GM21737 (cell line): ENCODE data around the gene NGF.

Experiments
- ATAC-seq: cut with Tn5 transposase; IDR thresholded peaks from one replicate; pipeline ENCODE4 v1.9.1; 2021; ENCODE audit warnings: mild to moderate bottlenecking, moderate library complexity; ENCODE audit not compliant: unreplicated experiment

NGF gene

DNA sequence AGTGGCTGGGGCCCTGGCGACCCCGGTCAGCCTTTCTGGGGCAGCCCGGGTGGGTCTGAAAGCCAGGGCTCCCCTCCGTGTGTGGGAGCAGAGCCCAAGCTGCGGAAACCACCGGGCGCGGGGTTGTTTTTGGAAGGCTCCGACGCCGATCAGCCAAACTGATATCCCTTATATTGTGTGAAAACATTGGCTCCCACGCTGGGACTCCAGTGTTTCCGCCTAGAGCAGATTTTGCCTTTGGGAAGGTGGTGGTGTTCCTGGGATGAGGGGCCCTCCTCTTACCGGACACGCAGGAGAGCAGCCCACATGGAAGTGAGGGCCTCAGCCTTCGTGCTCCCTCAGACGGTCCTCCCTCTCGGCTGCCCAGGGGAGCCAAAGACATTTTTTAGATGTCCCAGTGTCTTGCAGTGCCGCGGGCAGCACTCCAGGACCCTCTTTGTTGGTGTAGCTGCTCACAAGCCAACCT is 54.3 kb downstream of the NGF start:
- ATAC-seq, result no peak

- no peak for ATAC-seq
Observed at GRCh38 chr1:115283249-115283648, 54.8 kb downstream of the NGF start.

- no peak for ATAC-seq
Observed at GRCh38 chr1:115282807-115283208, 55.2 kb downstream of the NGF start.

DNA sequence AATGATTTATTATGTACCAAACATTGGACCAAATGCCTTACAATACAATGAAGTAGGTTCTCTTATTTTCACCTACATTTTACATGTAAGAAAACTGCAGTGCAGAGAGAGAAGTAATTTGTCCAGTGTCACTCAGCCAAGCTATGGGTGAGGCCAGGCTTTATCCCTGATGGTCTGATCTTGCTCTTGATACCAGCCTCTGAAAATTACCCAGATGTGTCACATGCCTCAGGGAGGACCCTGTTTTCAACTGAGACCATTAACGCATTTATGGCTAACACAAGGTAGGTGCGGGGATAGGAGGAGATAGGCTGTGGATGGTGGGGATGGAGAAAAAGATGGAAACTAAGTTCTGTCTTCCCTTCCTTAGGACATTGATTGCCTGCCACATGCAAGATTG is 56.9 kb downstream of the NGF start:
- no peak for ATAC-seq

GRCh38 chr1:115280064-115280463 is 58.0 kb downstream of the NGF start:
- ATAC-seq, result no peak

- ATAC-seq, result no peak
Observed at GRCh38 chr1:115278211-115278610, 59.8 kb downstream of the NGF start.

GRCh38 chr1:115277276-115277675 is 60.8 kb downstream of the NGF start:
- ATAC-seq, result no peak

GRCh38 chr1:115275216-115275615 is 62.8 kb downstream of the NGF start:
- no peak for ATAC-seq

GRCh38 chr1:115274467-115274866 is 63.6 kb downstream of the NGF start:
- no peak for ATAC-seq

GRCh38 chr1:115266729-115267421 is 71.2 kb downstream of the NGF start:
- ATAC-seq, result no peak

DNA sequence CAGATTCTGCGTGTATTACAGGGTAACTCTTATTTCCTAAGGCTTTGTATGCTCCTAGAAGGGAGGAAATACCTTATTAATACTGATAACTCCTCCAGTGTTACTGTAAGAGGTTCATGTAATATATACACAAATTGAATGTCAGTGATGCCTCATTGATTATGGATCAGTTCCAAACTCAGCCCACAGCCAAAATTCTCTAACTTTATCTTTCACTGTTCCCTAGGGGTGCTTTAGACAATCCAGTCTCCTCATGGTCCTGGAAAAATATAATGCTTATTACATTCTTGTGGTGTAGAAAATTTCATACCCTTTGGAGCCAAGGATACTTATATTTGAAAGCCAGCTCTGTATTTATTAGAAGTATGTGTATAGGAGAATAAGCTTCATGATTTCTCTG is 73.0 kb downstream of the NGF start:
- no peak for ATAC-seq

DNA sequence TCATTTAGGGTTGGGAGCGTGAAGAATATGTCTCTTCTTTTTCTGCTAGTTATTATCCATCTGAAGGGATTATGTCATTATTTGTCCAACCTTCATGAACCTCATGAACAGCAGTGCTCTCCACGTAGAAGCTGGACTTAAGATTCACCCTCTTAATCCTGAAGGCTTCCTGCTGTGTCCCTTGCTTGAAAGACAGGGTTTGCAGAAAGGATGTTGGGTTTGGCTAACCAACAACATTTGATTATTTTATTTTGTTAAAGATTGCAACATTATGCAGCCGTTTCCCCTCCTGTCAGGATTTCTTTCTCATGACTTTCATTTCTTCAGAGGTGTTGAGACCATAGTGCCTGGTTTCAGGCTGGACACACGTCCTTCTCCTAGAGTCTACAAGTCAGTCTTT is 75.2 kb downstream of the NGF start:
- ATAC-seq, result no peak

GRCh38 chr1:115261496-115261895 is 76.6 kb downstream of the NGF start:
- no peak for ATAC-seq

DNA sequence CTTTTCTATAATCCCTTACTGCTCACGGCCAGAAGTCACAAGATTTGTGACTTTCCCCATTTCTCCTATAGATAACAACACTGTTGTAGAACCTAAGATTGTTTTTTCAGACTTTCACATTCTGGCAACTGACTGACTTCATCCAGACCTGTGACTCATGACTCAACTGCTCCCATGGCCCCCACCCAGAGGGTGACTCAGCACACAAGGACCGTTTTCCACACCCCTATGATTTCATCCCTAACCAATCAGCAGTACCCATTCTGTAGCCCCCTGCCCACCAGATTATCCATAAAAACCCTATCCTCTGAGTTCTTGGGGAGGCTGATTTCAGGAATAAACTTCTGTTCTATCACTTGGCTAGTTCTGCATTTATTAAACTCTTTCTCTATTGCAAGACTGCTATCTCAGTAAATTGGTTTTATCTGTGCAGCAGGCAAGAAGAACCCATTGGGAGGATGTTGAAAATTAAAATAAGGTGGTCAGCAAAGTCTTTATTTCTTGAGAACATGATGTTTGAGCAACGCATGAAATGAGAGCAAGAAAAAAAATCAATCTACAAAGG is 79.7 kb downstream of the NGF start:
- no peak for ATAC-seq

DNA sequence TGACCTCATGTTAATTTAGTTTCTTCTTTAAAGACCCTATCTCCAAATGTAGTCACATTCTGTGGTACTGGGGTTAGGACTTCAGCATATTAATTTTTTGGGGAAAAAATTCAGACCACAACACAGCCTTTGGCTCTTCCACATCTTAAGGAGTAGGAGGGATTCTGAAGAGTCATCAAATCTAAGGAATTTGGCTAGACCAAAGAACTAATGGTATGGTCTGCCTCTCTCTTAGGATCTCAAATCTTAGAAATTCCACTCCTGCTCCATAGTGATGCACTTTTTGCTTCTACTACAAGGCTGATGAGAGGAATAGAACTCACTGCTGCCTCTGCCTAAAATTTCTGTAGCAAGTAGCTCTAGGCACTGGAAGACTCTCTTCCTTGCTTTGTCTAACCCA is 80.5 kb downstream of the NGF start:
- no peak for ATAC-seq

- ATAC-seq, result no peak
Observed at GRCh38 chr1:115255154-115255553, 82.9 kb downstream of the NGF start.

DNA sequence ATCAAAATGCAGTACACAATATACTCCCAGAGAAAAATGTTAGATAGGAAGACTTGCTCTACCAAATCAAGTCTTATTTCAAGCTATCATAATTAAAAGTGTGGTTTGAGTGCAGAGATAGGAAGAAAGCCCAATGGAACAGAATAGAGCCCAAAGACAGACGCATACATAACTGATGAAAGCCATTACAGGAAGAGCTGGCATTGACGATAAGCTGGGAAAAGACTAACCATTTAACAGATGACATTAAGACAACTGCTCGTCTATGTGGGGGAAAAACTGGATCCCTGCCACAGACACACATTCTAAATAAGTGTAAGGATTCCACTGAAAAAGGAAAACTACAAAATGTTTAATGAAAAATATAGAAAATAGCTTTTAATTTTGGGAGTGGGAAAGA is 85.5 kb downstream of the NGF start:
- ATAC-seq, result no peak

DNA sequence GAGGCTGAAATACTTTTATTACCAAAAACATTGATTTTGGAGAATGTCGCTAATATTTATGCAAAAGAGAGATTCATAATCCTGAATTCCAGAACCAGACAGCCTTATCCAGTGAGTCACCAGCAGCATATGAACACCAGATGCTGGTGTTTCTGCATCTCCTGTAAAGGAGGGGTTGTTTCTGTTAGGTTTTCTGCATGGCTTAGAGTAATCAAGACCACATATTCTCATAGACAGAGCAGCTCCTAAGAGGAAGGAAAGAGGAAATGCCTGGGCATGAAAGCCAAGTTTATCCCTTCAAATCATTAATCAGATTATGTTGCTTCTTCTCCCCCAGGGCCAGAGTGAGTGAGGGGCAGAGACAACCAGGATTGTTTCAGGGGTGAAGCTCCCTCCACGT is 86.2 kb downstream of the NGF start:
- ATAC-seq, result no peak

DNA sequence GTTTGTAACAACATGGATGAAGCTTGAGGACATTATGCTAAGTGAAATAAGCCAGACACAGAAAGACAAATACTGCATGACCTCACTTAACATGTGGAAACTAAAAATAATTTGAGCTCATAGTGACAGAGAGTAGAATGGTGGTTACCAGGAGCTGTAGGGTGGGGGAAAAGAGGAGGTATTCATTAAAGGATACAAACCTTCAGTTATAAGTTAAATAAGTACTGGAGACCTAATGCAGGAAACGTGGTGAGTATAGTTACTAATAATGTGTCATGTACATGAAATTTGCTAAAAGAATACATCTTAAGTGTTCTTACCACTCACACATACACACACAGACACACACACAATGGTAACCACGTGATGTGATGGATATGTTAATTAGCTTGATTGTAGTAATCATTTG is 86.7 kb downstream of the NGF start:
- ATAC-seq, result no peak

- ATAC-seq, result no peak
Observed at GRCh38 chr1:115246526-115246925, 91.5 kb downstream of the NGF start.

DNA sequence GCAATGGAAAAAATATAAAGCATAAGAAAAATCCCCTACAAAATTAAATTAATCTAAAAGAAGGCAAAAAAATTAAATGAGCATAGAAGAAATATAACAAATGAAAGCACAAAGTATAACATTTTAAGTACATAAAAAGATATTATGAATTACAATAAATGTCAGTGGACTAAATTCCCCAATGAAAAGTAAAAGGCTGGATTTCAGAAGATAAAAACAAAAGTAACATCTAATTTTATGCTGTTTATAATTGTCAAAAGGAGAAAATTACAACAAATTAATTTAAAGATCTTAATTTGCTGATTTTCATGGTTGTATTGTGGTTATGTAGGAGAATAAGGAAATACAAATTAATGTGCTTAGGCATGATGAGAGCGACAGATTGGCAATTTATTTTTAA is 92.8 kb downstream of the NGF start:
- no peak for ATAC-seq

DNA sequence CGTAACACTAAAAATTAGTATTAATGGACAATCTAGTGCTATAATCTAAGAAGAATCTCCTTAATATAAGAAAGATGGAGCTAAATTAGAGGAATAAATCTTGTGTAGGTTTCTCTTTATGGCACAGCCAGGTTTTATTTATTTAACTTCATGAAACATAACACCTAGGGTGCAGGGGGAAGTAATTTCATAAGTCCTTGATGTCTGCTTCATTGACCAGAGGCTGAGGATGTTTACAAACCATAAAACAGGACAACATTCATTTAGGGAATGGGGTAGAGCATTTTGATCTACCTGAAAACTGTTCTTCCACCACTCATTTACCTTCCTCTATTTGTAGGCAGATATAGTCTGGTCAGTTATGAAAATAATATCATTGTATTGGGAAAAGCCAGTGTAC is 95.5 kb downstream of the NGF start:
- no peak for ATAC-seq

DNA sequence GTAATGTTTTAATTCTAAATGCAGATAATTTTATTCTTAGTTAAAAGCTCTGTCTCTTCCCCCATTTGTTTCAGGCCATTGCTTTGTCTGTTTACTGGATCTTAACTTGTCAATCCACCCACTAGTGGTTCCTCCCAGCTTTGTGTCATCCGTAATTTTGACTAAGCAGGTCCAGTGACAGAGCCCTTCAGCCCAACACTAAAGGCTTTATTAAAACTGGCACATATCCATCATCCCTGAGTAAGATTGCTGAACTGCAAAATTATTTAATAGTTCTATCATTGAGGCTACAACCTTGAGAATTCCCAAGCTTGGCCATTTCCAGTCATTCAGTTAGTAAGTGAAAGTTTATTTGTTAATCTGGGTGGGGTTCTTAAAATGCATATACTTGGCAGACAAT is 96.7 kb downstream of the NGF start:
- no peak for ATAC-seq
